ENCODE data around the gene PRKRA.
A peak's percentile ranks its signal among the peaks of the same experiment; 100 is the strongest.
"Not testable (repeated sequence)": the region's sequence is repeated elsewhere in the genome, so short reads cannot be mapped to it uniquely, and the experiment has no call there.

The PRKRA gene

DNA sequence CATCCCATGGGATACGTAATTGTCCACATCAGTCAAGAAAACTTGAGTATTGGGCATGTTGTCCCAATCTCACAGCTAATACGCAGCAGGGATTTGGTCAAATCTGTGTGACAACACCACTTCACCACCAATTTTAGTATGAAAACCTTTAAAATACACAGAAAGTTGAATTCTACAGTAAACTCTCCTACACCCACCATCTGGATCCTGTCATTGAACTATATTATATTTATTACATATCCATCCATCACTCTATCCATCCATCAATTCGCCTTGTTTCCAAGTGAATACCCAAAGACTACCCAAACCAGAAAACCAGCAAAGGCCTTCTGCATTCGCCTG is 28.3 kb upstream of the PRKRA start:
- Histone ChIP-seq H3K27ac (ENCODE audit: low read length) (no peak overlapping the region), H3K4me1 (ENCODE audit: insufficient read depth, low read length) (peaks cover 23% of the 10 kb centered on the region), H3K9ac (ENCODE audit: low read depth, low read length) (no peak overlapping the region), H3K27me3 (ENCODE audit: insufficient read depth, low read length) (peaks cover 8% of the 10 kb centered on the region; the same call in 1 of the 2 replicates), H3K9me3 (ENCODE audit: insufficient read depth, low read depth, low read length) (no peaks in the 10 kb centered on the region), H3K4me3 (ENCODE audit: low read length) (peak overlapping the region; percentile 99; the same call in 1 of the 2 replicates), H3K36me3 (ENCODE audit: insufficient read depth, low read depth, low read length) (no peaks in the 10 kb centered on the region)

DNA sequence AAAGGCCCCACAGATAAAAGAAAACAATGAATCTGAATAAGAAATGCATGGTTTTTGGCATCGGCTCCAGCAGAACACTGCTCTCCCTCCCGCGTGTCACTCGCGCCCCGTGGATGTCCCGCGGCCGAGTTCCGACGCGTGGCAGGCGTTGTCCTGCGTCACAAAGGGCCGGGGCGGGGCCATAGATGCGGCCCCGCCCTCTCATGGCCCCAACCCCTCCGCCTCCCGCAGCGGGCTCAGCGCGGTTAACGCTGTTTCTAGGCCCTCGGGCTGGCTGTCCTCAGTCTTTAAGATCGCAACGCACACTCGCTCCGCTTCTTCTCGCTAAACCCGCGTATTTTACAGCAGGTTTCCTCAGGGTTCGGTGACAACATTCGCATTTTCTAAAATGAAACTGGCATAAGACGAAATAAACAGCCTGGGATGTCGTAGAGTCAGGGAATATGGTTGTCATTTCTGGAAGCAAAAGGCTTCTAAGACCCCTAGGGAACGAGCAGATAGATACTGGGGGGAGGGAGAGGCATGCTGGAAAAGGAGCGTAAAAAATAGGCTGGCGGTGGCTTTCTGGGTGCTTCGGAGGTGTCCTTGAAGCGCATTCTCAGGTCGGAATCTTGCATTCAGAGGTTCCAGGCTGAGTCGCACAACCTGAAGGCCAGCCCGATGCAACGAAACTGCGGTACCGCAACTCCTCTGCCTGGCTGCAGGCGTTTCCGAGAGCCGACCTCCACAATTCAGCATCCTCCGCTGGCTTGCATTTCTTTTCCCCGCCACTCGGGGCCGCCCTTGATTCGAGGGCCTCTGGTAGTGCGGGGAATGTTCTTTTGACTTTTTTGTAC is 27.7 kb upstream of the PRKRA start, which contains the start of gene FKBP7:
Gene FKBP7, minus strand, starts transcription at position 162 of the 836 bp plus-strand sequence. Its CDS starts 101 bp downstream, at position 61.
- H3K4me1 ChIP-seq (ENCODE audit: insufficient read depth, low read length), result peaks cover 23% of the 10 kb centered on the region
- peak within 1 kb of the TSS; percentile 87 for H3K9ac ChIP-seq (ENCODE audit: low read depth, low read length)
- H3K36me3 ChIP-seq (ENCODE audit: insufficient read depth, low read depth, low read length), result no peaks in the 10 kb centered on the region
- peaks cover 8% of the 10 kb centered on the region; the same call in 1 of the 2 replicates for H3K27me3 ChIP-seq (ENCODE audit: insufficient read depth, low read length)
- H3K9me3 ChIP-seq (ENCODE audit: insufficient read depth, low read depth, low read length), result no peaks in the 10 kb centered on the region
- H3K4me3 ChIP-seq (ENCODE audit: low read length), result peak within 1 kb of the TSS; percentile 99
- H3K27ac ChIP-seq (ENCODE audit: low read length), result peak within 1 kb of the TSS; percentile 63

DNA sequence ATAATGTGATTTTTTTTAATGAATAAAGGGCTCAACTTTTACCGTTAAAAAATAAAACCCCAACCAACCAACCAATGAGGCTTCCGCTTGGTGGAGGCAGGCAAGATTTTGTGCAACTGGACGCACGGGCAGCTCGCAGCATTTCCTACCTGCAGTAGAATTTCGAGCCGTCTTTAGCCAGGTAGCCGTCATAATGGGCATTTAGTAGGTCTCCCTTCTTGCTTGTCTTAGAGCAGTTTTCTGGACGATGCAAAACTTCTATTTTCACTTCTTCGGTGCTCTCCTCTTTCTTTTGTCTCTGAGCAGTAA is 27.1 kb upstream of the PRKRA start:
- Histone ChIP-seq H3K36me3 (ENCODE audit: insufficient read depth, low read depth, low read length) (no peaks in the 10 kb centered on the region), H3K9ac (ENCODE audit: low read depth, low read length) (peak overlapping the region; percentile 87), H3K9me3 (ENCODE audit: insufficient read depth, low read depth, low read length) (no peaks in the 10 kb centered on the region), H3K4me1 (ENCODE audit: insufficient read depth, low read length) (peaks cover 23% of the 10 kb centered on the region), H3K27ac (ENCODE audit: low read length) (no peak overlapping the region), H3K27me3 (ENCODE audit: insufficient read depth, low read length) (peaks cover 8% of the 10 kb centered on the region; the same call in 1 of the 2 replicates), H3K4me3 (ENCODE audit: low read length) (peak overlapping the region; percentile 99)

DNA sequence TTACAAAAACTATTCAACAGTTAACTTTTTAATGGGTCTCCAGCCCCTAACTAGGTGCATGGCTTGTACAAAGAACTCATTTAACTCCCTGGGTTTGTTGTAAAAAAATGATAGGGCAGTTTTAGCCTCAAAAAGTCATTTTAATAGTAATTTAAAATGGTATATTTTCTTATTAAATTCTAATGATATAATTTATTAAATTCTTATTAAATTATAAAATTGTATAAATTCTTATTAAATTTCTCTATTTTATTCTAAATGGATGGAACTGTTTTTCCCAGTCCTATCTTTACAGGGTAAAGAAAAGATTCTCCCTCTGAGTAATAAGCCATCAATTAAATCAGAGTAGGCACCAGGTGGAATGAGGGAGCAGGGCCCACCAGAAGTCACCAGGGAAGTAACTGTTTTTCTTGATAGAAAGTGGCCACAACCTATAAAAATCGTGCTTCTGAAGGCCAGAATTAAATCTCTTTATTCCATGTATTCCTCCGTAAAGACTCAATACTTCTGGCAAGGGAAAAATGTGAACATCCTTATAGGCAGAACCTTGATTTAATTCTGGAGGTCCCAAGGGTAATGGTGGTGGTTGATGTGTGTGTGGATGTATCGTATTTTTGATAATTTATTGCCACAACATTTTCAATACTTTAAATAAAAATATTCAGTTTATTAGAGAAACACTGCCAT is 26.6 kb upstream of the PRKRA start:
- H3K4me1 ChIP-seq (ENCODE audit: insufficient read depth, low read length), result peaks cover 21% of the 10 kb centered on the region
- peaks cover 8% of the 10 kb centered on the region; the same call in 1 of the 2 replicates for H3K27me3 ChIP-seq (ENCODE audit: insufficient read depth, low read length)
- no peaks in the 10 kb centered on the region for H3K36me3 ChIP-seq (ENCODE audit: insufficient read depth, low read depth, low read length)
- no peaks in the 10 kb centered on the region for H3K9me3 ChIP-seq (ENCODE audit: insufficient read depth, low read depth, low read length)
- peak overlapping the region; percentile 87; the same call in 1 of the 2 replicates for H3K9ac ChIP-seq (ENCODE audit: low read depth, low read length)
- no peak overlapping the region for H3K27ac ChIP-seq (ENCODE audit: low read length)
- peak overlapping the region; percentile 99 for H3K4me3 ChIP-seq (ENCODE audit: low read length)

DNA sequence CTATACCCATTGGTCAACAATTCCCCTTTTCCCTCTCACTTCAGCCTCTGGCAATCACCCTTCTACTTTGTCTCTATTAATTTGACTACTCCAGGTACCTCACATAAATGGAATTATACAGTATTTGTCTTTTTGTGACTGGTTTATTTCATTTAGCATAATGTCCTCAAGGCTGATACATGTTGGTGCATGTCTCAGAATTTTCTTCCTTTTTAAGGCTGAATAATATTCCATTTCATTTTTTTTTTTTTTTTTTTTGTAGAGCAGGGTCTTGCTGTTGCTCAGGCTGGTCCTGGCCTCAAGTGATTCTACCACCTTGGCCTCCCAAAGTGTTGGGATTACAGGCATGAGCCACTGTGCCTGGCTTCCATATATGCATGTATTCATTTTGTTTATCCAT is 25.5 kb upstream of the PRKRA start:
- Histone ChIP-seq H3K9ac (ENCODE audit: low read depth, low read length) (no peak overlapping the region), H3K36me3 (ENCODE audit: insufficient read depth, low read depth, low read length) (no peaks in the 10 kb centered on the region), H3K4me1 (ENCODE audit: insufficient read depth, low read length) (peaks cover 10% of the 10 kb centered on the region), H3K27ac (ENCODE audit: low read length) (no peak overlapping the region), H3K4me3 (ENCODE audit: low read length) (no peak overlapping the region), H3K9me3 (ENCODE audit: insufficient read depth, low read depth, low read length) (no peaks in the 10 kb centered on the region), H3K27me3 (ENCODE audit: insufficient read depth, low read length) (peaks cover 8% of the 10 kb centered on the region; the same call in 1 of the 2 replicates)

DNA sequence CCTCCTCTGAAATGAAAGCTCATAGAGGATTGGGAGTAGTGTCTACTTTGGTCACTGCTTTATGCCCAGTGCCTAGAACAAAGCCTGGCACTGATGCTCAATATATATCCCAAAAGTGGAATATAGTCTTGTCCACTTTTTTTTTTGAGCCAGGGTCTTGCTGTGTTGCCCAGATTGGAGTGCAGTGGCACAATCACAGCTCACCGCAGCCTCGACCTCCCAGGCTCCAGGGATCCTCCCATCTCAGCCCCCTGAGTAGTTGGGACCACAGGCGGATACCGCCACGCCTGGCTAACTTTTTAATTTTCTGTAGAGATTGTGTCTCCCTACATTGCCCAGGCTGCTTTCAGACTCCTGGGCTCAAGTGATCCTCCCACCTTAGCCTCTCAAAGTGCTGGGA is 23.6 kb upstream of the PRKRA start:
- Histone ChIP-seq H3K9ac (ENCODE audit: low read depth, low read length) (no peak overlapping the region), H3K27ac (ENCODE audit: low read length) (no peak overlapping the region), H3K4me3 (ENCODE audit: low read length) (no peak overlapping the region), H3K36me3 (ENCODE audit: insufficient read depth, low read depth, low read length) (no peaks in the 10 kb centered on the region), H3K4me1 (ENCODE audit: insufficient read depth, low read length) (peaks cover 5% of the 10 kb centered on the region), H3K27me3 (ENCODE audit: insufficient read depth, low read length) (peaks cover 6% of the 10 kb centered on the region; the same call in 1 of the 2 replicates), H3K9me3 (ENCODE audit: insufficient read depth, low read depth, low read length) (no peaks in the 10 kb centered on the region)

DNA sequence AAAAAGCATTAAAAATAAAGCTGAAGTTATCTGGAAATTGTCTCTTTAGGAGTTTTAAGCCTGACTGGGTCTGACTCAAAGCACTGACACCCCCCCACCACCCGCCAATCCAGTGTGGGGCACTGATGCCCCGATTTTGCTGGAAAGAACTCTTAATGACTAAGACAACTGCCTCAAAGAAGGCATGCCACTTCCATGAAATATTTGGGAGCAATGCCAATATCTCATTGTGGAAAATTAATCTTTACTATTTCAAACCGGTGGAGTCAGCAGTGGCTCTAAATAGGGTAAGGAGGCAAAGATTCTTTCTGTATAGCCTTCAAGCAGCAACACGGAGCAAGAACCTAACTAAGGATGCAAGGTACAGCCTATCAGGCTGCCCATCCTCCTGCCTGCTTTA is 23.0 kb upstream of the PRKRA start:
- H3K27ac ChIP-seq (ENCODE audit: low read length), result no peak overlapping the region
- no peaks in the 10 kb centered on the region; the same call in 1 of the 2 replicates for H3K27me3 ChIP-seq (ENCODE audit: insufficient read depth, low read length)
- H3K36me3 ChIP-seq (ENCODE audit: insufficient read depth, low read depth, low read length), result no peaks in the 10 kb centered on the region
- H3K4me3 ChIP-seq (ENCODE audit: low read length), result no peak overlapping the region
- no peaks in the 10 kb centered on the region for H3K9me3 ChIP-seq (ENCODE audit: insufficient read depth, low read depth, low read length)
- H3K4me1 ChIP-seq (ENCODE audit: insufficient read depth, low read length), result no peaks in the 10 kb centered on the region
- H3K9ac ChIP-seq (ENCODE audit: low read depth, low read length), result no peak overlapping the region

DNA sequence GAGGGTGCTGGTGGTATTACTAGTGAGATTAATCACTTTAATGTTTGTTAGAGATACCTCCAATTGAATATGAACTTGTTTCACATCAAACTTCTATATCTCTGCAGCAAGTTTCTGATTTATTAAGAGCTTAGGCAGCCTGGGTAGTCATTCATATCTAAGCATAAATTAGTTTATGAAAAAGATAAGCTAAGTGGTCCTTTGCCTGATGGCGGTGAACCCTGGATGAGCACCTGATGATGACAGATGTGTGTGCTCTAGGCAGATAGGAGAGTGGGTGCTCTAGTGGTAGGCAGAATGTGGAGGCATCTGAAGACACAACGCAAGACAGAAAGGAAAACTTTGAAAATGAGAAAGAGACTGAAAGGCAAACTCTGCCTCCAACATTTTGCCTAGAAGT is 22.4 kb upstream of the PRKRA start:
- Histone ChIP-seq H3K36me3 (ENCODE audit: insufficient read depth, low read depth, low read length) (no peaks in the 10 kb centered on the region), H3K27me3 (ENCODE audit: insufficient read depth, low read length) (no peaks in the 10 kb centered on the region), H3K4me3 (ENCODE audit: low read length) (no peak overlapping the region), H3K9me3 (ENCODE audit: insufficient read depth, low read depth, low read length) (no peaks in the 10 kb centered on the region), H3K4me1 (ENCODE audit: insufficient read depth, low read length) (no peaks in the 10 kb centered on the region), H3K9ac (ENCODE audit: low read depth, low read length) (no peak overlapping the region), H3K27ac (ENCODE audit: low read length) (no peak overlapping the region)

DNA sequence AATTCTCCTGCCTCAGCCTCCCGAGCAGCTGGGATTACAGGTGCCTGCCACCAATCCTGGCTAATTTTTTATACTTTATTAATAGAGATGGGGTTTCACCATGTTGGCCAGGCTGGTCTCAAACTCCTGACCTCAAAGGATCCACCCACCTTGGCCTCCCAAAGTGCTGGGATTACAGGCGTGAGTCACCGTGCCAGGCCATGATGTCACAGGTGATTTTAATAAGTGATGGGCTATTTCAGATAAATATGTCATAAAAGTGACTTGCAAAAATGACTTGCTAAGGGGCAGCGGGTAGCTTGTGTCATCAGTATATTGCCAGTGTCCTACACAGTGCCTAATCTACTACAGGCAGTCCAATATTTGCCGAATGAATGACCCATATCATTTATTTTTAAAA is 20.3 kb upstream of the PRKRA start:
- not testable (repeated sequence) for H3K27ac ChIP-seq (ENCODE audit: low read length); H3K4me3 ChIP-seq (ENCODE audit: low read length); H3K9ac ChIP-seq (ENCODE audit: low read depth, low read length); H3K36me3 ChIP-seq (ENCODE audit: insufficient read depth, low read depth, low read length); H3K9me3 ChIP-seq (ENCODE audit: insufficient read depth, low read depth, low read length); H3K4me1 ChIP-seq (ENCODE audit: insufficient read depth, low read length); H3K27me3 ChIP-seq (ENCODE audit: insufficient read depth, low read length)

DNA sequence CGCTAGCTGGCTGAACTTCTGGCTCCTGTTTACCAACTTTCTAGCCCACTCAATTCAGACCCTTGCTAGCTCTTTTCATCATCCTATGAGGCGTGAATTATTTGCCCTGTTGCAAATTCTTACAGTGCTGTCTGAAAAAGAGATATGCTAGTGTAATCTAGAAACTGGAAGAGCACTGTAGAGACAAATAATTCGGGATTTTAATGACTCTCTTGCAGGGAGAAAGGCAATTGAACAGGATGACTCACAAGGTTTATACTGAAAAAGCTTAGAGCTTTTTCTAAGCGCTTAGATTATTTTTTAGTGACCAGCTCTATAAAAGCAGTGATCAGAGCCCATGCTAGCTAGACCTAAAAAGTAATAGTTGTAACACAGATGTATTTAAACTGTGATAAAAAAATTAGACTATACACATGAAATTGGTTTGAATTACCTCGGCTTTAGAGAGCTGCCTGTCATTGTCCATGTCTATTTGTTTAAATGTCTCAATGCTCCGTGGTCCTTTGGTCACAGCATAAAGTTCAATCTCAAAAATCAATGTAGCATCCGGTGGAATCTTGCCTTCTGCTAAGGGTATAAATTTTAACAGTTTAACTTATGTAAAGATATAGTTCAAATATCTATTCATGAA is 18.4 kb upstream of the PRKRA start:
- no peaks in the 10 kb centered on the region for H3K36me3 ChIP-seq (ENCODE audit: insufficient read depth, low read depth, low read length)

DNA sequence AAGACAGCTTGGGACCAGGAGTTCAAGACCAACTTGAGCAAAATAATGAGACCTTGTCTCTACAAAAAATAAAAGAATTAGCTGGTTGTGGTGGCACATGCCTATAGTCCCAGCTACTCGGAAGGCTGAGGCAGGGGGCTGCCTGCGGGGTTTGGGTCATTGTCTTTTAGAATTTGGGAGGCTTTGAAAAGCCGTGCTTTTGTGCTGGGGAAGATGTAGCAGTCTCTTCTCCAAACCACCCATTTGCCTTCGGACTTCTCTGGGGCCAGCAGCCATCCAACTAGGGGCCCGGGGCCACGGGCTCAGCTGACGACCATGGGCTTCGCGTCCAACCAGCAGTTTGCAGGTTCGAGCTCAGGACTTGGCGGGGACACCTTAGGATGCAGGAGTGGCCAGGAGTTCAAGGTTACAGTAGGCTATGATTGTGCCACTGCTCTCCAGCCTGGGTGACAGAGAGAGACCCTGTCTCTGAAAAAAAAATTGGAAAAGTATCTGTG is 6.5 kb upstream of the PRKRA start:
- no peaks in the 10 kb centered on the region for H3K36me3 ChIP-seq (ENCODE audit: insufficient read depth, low read depth, low read length)
- H3K9me3 ChIP-seq (ENCODE audit: insufficient read depth, low read depth, low read length), result no peaks in the 10 kb centered on the region
- no peaks in the 10 kb centered on the region for H3K27me3 ChIP-seq (ENCODE audit: insufficient read depth, low read length)
- no peaks in the 10 kb centered on the region for H3K4me1 ChIP-seq (ENCODE audit: insufficient read depth, low read length)
- no peak overlapping the region for H3K27ac ChIP-seq (ENCODE audit: low read length)
- no peak overlapping the region for H3K4me3 ChIP-seq (ENCODE audit: low read length)
- no peak overlapping the region for H3K9ac ChIP-seq (ENCODE audit: low read depth, low read length)

More for the DNA sequence above, 18.4 kb upstream of the PRKRA start:
- no peaks in the 10 kb centered on the region for H3K27me3 ChIP-seq (ENCODE audit: insufficient read depth, low read length)
- no peak overlapping the region for H3K27ac ChIP-seq (ENCODE audit: low read length)
- H3K9ac ChIP-seq (ENCODE audit: low read depth, low read length), result no peak overlapping the region
- H3K9me3 ChIP-seq (ENCODE audit: insufficient read depth, low read depth, low read length), result no peaks in the 10 kb centered on the region
- no peaks in the 10 kb centered on the region for H3K4me1 ChIP-seq (ENCODE audit: insufficient read depth, low read length)
- H3K4me3 ChIP-seq (ENCODE audit: low read length), result no peak overlapping the region
